Gastroesophageal sphincter (tissue), 4 donors: ENCODE measurements around the gene CHRNA7. TPM values are rescaled to one million over a fixed set of nuclear protein-coding genes. Genes with fewer than 3 reads are reported as not detected.
A peak's percentile ranks its signal among the peaks of the same experiment; 100 is the strongest.

Source experiments
- ATAC-seq: fragments of 150-250 bp; one replicate; pipeline ENCODE4 v1.9.1; 2016; ENCODE audit warnings: mild to moderate bottlenecking, moderate library complexity
- H3K27ac ChIP-seq, 4 donors: fragments of 200-600 bp; sonication (generic) in 3 of 4; 1 replicate in 3 of 4; 2 replicates in 1 of 4; pipeline ENCODE4 v1.5.1; 2016 to 2019
- H3K27me3 ChIP-seq: fragments of 200-600 bp; sonication (generic); one replicate; pipeline ENCODE4 v1.5.1; 2019
- H3K36me3 ChIP-seq, 2 donors: fragments of 200-600 bp; sonication (generic); one replicate each; pipeline ENCODE4 v1.5.1; 2019; ENCODE audit warnings: control low read depth in 1 of 2
- H3K4me1 ChIP-seq, 3 donors: fragments of 200-600 bp; sonication (generic); 1 replicate in 2 of 3; 2 replicates in 1 of 3; pipeline ENCODE4 v1.5.1; 2016 to 2019; ENCODE audit warnings: control low read depth in 2 of 3
- H3K4me3 ChIP-seq, 2 donors: fragments of 200-600 bp; sonication (generic); one replicate each; pipeline ENCODE4 v1.5.1; 2019; ENCODE audit warnings: mild to moderate bottlenecking in 1 of 2, moderate library complexity in 1 of 2
- H3K9me3 ChIP-seq, 3 donors: fragments of 200-600 bp; sonication (generic); one replicate each; pipeline ENCODE4 v1.5.1; 2017 to 2019; ENCODE audit warnings: control low read depth in 2 of 3
- CTCF ChIP-seq, 4 experiments: fragments of 200-600 bp in 2 of 4; fragments of 450-650 bp in 2 of 4; sonication (generic) in 1 of 4; IDR thresholded peaks; one replicate each; pipeline ENCODE4 v1.5.1; 2017 to 2019; ENCODE audit warnings: antibody characterized with exemption in 4 of 4, mild to moderate bottlenecking in 2 of 4, moderate library complexity in 2 of 4
- EP300 ChIP-seq: sonication (generic); formaldehyde crosslinking; IDR thresholded peaks from one replicate; pipeline ENCODE4 v1.6.1; 2017; ENCODE audit warnings: antibody characterized with exemption, mild to moderate bottlenecking
- POLR2A ChIP-seq, 2 donors: fragments of 450-650 bp; IDR thresholded peaks; one replicate each; pipeline ENCODE4 v1.6.1; 2017; ENCODE audit warnings: antibody characterized with exemption in 2 of 2, mild to moderate bottlenecking in 2 of 2, moderate library complexity in 1 of 2
- POLR2AphosphoS5 ChIP-seq: sonication (generic); formaldehyde crosslinking; IDR thresholded peaks from one replicate; pipeline ENCODE4 v1.6.1; 2017; ENCODE audit warnings: antibody characterized with exemption
- WGBS, 2 donors: methylation state at CpG; one replicate each; pipeline ENCODE4 v1.1.5; 2018; ENCODE audit warnings: low coverage in 1 of 2; 5-methylcytosine and 5-hydroxymethylcytosine counted together
- total RNA-seq, 4 donors: library from RNA; depleted of rRNA; stranded (reverse); fragments of >200 nt; gene quantifications; one replicate each; pipeline ENCODE4 v1.1.0, GENCODE V29; 2016

CHRNA7 gene
- total RNA-seq = 1 to 10 TPM in 2 of 4 donors, under 1 TPM in 2; 0.13 to 2.5 (median 1.0) TPM

GRCh38 chr15:32029862-32030781 lies at the start of gene CHRNA7:
CHRNA7 (plus strand) TSS chr15:32030515; CDS start chr15:32030595, 80 bp downstream.
- 0% methylated on average over 4 of the region's 92 CpGs; no CpG with 5 or more reads in 1 of the 2 donors for WGBS, 2 donors
- Histone ChIP-seq H3K27ac (peak within 1 kb of the TSS in 3 of 4 donors; percentile 25 to 63 (median 62)), H3K9me3 (no peaks in the 10 kb centered on the region), H3K4me3 (peak within 1 kb of the TSS; percentile 52 to 61), H3K36me3 (no peaks in the 10 kb centered on the region), H3K4me1 (peaks cover 0 to 22% (median 6%) of the 10 kb centered on the region in 3 donors), H3K27me3 (peaks cover 64% of the 10 kb centered on the region)
- ATAC-seq = peak; percentile 86
- TF ChIP-seq EP300 (no peak), POLR2AphosphoS5 (no peak), POLR2A (IDR thresholded peaks at IDR 0.05) (no peak), CTCF (IDR thresholded peaks at IDR 0.05) (peak in 2 of 4 experiments; percentile 30 to 53)

GRCh38 chr15:31985607-31986006 lies 44.7 kb upstream of the CHRNA7 start:
- peaks cover 0 to 4% (median 0%) of the 10 kb centered on the region in 3 donors for H3K9me3 ChIP-seq
- H3K36me3 ChIP-seq = no peaks in the 10 kb centered on the region
- no peak overlapping the region for H3K27ac ChIP-seq
- H3K4me1 ChIP-seq = no peaks in the 10 kb centered on the region
- H3K27me3 ChIP-seq = no peaks in the 10 kb centered on the region
- H3K4me3 ChIP-seq = no peak overlapping the region
- no peak for ATAC-seq
- TF ChIP-seq POLR2A (IDR thresholded peaks at IDR 0.05) (no peak), EP300 (no peak), CTCF (IDR thresholded peaks at IDR 0.05) (no peak)
- WGBS, 2 donors = 12 to 15% methylated on average over 3 of the region's 4 CpGs

- WGBS, 2 donors = 73 to 86% methylated on average over 4 of the region's 4 CpGs
- Histone ChIP-seq H3K27me3 (no peaks in the 10 kb centered on the region), H3K9me3 (peaks cover 0 to 4% (median 0%) of the 10 kb centered on the region in 3 donors), H3K4me3 (no peak overlapping the region), H3K27ac (no peak overlapping the region), H3K4me1 (no peaks in the 10 kb centered on the region), H3K36me3 (no peaks in the 10 kb centered on the region)
- TF ChIP-seq CTCF (IDR thresholded peaks at IDR 0.05) (no peak), POLR2AphosphoS5 (no peak), EP300 (no peak), POLR2A (IDR thresholded peaks at IDR 0.05) (no peak)
- no peak for ATAC-seq
Measured at GRCh38 chr15:31993062-31993461, 37.3 kb upstream of the CHRNA7 start.

- Histone ChIP-seq H3K4me1 (no peaks in the 10 kb centered on the region), H3K27ac (no peak overlapping the region), H3K36me3 (no peaks in the 10 kb centered on the region), H3K9me3 (no peaks in the 10 kb centered on the region), H3K4me3 (no peak overlapping the region), H3K27me3 (no peaks in the 10 kb centered on the region)
- ATAC-seq = no peak
- TF ChIP-seq EP300 = no peak
- no peak for TF ChIP-seq CTCF (IDR thresholded peaks at IDR 0.05)
- no peak for TF ChIP-seq POLR2AphosphoS5
- no peak for TF ChIP-seq POLR2A (IDR thresholded peaks at IDR 0.05)
Measured at GRCh38 chr15:31997711-31998110, 32.6 kb upstream of the CHRNA7 start.

GRCh38 chr15:32003558-32003957 lies 26.8 kb upstream of the CHRNA7 start:
- H3K9me3 ChIP-seq = no peaks in the 10 kb centered on the region
- TF ChIP-seq POLR2A (IDR thresholded peaks at IDR 0.05) (no peak), CTCF (IDR thresholded peaks at IDR 0.05) (no peak), POLR2AphosphoS5 (no peak), EP300 (no peak)

More at GRCh38 chr15:32003558-32003957, 26.8 kb upstream of the CHRNA7 start:
- Histone ChIP-seq H3K27me3 (peaks cover 1% of the 10 kb centered on the region), H3K36me3 (no peaks in the 10 kb centered on the region), H3K4me1 (no peaks in the 10 kb centered on the region), H3K27ac (no peak overlapping the region), H3K4me3 (no peak overlapping the region)
- WGBS, 2 donors = 82 to 100% methylated on average over 1 to 2 of the region's 2 CpGs
- no peak for ATAC-seq
